B cell (primary cell): Measurements from ENCODE around the gene OGT. TPM values are rescaled to one million over a fixed set of nuclear protein-coding genes. Genes with fewer than 3 reads are reported as not detected.

ENCODE experiments used
- ATAC-seq: fragments of 200-7000 bp; cut with Tn5 transposase; one replicate; pipeline ENCODE4 v1.10.0; 2021; ENCODE audit warnings: low read depth, mild to moderate bottlenecking, moderate number of reproducible peaks, moderate library complexity
- CTCF ChIA-PET: fragments of 350-600 bp; sonication (Branson Sonifier 250); formaldehyde crosslinking; loops from one replicate; lab custom pipeline; 2021; ENCODE audit warnings: antibody characterized with exemption, inconsistent platforms; lab: Charles Lee
- POLR2A ChIA-PET: fragments of 350-600 bp; sonication (Branson Sonifier 250); formaldehyde crosslinking; loops from one replicate; lab custom pipeline; 2021; ENCODE audit warnings: antibody characterized with exemption; lab: Charles Lee
- DNase-seq: peaks from one replicate; pipeline ENCODE4 v3.0.0; 2013
- H2AFZ ChIP-seq: 2 replicates; pipeline ENCODE4 v1.6.1; 2012; ENCODE audit warnings: mild to moderate bottlenecking, low read depth, low read length; ENCODE audit not compliant: insufficient read depth, poor library complexity, severe bottlenecking
- H3K27ac ChIP-seq, 2 donors: 1 replicate in 1 of 2; 2 replicates in 1 of 2; pipeline ENCODE4 v1.5.1; 2012 to 2013; ENCODE audit warnings: low read length in 2 of 2, mild to moderate bottlenecking in 2 of 2, moderate library complexity in 1 of 2
- H3K27me3 ChIP-seq, 4 experiments: fragments of 200-600 bp in 1 of 4; sonication (generic) in 1 of 4; replicated peaks in 1 of 4; 1 replicate in 2 of 4; 2 replicates in 2 of 4; pipeline versions ENCODE4 v1.6.1 to v1.7.0; 2013 to 2016; ENCODE audit warnings: low read length in 3 of 4, mild to moderate bottlenecking in 2 of 4, mixed read lengths in 1 of 4, moderate library complexity in 1 of 4; ENCODE audit not compliant: insufficient read depth in 4 of 4, control insufficient read depth in 3 of 4; ENCODE audit errors: control extremely low read depth in 1 of 4
- H3K36me3 ChIP-seq, 2 experiments: replicated peaks in 1 of 2; 1 replicate in 1 of 2; 2 replicates in 1 of 2; pipeline versions ENCODE4 v1.6.1 to v1.7.1; 2013; ENCODE audit warnings: low read length in 1 of 2; ENCODE audit not compliant: insufficient read depth in 2 of 2, control insufficient read depth in 1 of 2; ENCODE audit errors: control extremely low read depth in 1 of 2, extremely low read depth in 1 of 2
- H3K4me1 ChIP-seq, 2 donors: fragments of 200-600 bp in 1 of 2; sonication (generic) in 1 of 2; 1 replicate in 1 of 2; 2 replicates in 1 of 2; pipeline versions ENCODE4 v1.5.1 to v1.6.1; 2013 to 2017; ENCODE audit warnings: low read length in 2 of 2; ENCODE audit not compliant: control insufficient read depth in 2 of 2, insufficient read depth in 2 of 2
- H3K4me2 ChIP-seq: replicated peaks from 2 replicates; pipeline ENCODE3; 2012; ENCODE audit warnings: mild to moderate bottlenecking, low read depth, low read length; ENCODE audit not compliant: poor library complexity, severe bottlenecking
- H3K4me3 ChIP-seq, 5 experiments: fragments of 200-600 bp in 1 of 5; sonication (generic) in 1 of 5; 1 replicate in 3 of 5; 2 replicates in 2 of 5; pipeline versions ENCODE4 v1.5.1 to v1.7.0; 2011 to 2016; ENCODE audit warnings: low read length in 4 of 5, mild to moderate bottlenecking in 4 of 5, low read depth in 2 of 5, control low read depth in 1 of 5, moderate library complexity in 1 of 5; ENCODE audit not compliant: insufficient read depth in 1 of 5; ENCODE audit errors: control extremely low read depth in 1 of 5, extremely low read depth in 1 of 5
- H3K79me2 ChIP-seq: fragments of 200-600 bp; sonication (generic); one replicate; pipeline ENCODE4 v1.6.0; 2016; ENCODE audit warnings: low read length; ENCODE audit not compliant: control insufficient read depth, insufficient read depth
- H3K9ac ChIP-seq: fragments of 200-600 bp; sonication (generic); 2 replicates; pipeline ENCODE4 v1.6.1; 2017; ENCODE audit warnings: mild to moderate bottlenecking, low read length, moderate library complexity
- H3K9me3 ChIP-seq, 3 donors: one replicate each; pipeline versions ENCODE4 v1.6.1 to v1.7.1; 2013; ENCODE audit warnings: low read length in 2 of 3; ENCODE audit not compliant: control insufficient read depth in 2 of 3, insufficient read depth in 1 of 3; ENCODE audit errors: control extremely low read depth in 1 of 3
- H4K20me1 ChIP-seq: 2 replicates; pipeline ENCODE4 v1.6.0; 2012; ENCODE audit warnings: mild to moderate bottlenecking, low read length; ENCODE audit not compliant: insufficient read depth, control insufficient read depth, poor library complexity, severe bottlenecking
- H3K27ac Mint-ChIP-seq: one replicate; pipeline ENCODE4 v1.8.0; 2021; ENCODE audit warnings: mixed read lengths
- H3K27me3 Mint-ChIP-seq: one replicate; pipeline ENCODE4 v1.8.0; 2021; ENCODE audit warnings: mixed read lengths
- H3K4me1 Mint-ChIP-seq: one replicate; pipeline ENCODE4 v1.8.0; 2021; ENCODE audit warnings: mixed read lengths
- H3K4me3 Mint-ChIP-seq: one replicate; pipeline ENCODE4 v1.8.0; 2021; ENCODE audit warnings: mixed read lengths
- H3K9me3 Mint-ChIP-seq: one replicate; pipeline ENCODE4 v1.8.0; 2022; ENCODE audit warnings: mixed read lengths; ENCODE audit not compliant: insufficient read depth
- EZH2 ChIP-seq: IDR thresholded peaks from 2 replicates; pipeline ENCODE4 v1.6.1; 2012; ENCODE audit warnings: borderline replicate concordance, low read depth, mild to moderate bottlenecking, moderate library complexity, low read length; ENCODE audit not compliant: insufficient read depth, poor library complexity, severe bottlenecking
- WGBS: methylation state at CpG from one replicate; pipeline ENCODE4 v1.1.5; 2013; ENCODE audit warnings: missing lambda C conversion rate; ENCODE audit not compliant: insufficient coverage; 5-methylcytosine and 5-hydroxymethylcytosine counted together
- intact Hi-C: fragments of 100-400 bp; cut with micrococcal nuclease; formaldehyde crosslinking; loops from one replicate; pipeline ENCODE4 v1.10.0; 2022
- polyA plus RNA-seq: library from polyadenylated mRNA; depleted of rRNA; stranded (reverse); fragments of >200 nt; gene quantifications from 2 replicates; pipeline ENCODE4 v1.2.3, GENCODE V29; 2012
- total RNA-seq, 2 donors: library from RNA; stranded (reverse); fragments of 120-200 nt in 1 of 2; gene quantifications; 1 replicate in 1 of 2; 2 replicates in 1 of 2; pipeline versions ENCODE4 v1.2.3 to v1.2.4, GENCODE V29; 2013 to 2022
- TF ChIP-seq, protein P1 (sequence below): fragments of 200-600 bp; IDR thresholded peaks from one replicate; pipeline ENCODE4 v1.8.0; 2022; ENCODE audit warnings: antibody characterized with exemption, mild to moderate bottlenecking

The OGT gene
- total and polyA plus RNA-seq, 2 donors (not counting 1 experiment from before 2014, with no cell fraction given): 235 to 307 TPM

- Histone ChIP-seq H3K4me3 (no peak within 1 kb of the TSS), H3K27ac (no peak within 1 kb of the TSS), H2AFZ (no peak within 1 kb of the TSS), H3K79me2 (no peaks in the 10 kb centered on the region), H3K36me3 (peaks cover 1 to 21% of the 10 kb centered on the region in 2 experiments), H4K20me1 (peaks cover 10% of the 10 kb centered on the region), H3K4me1 (no peaks in the 10 kb centered on the region), H3K4me2 (no peak within 1 kb of the TSS), H3K9ac (no peak within 1 kb of the TSS), H3K9me3 (peaks cover 0 to 2% (median 0%) of the 10 kb centered on the region in 3 donors), H3K27me3 (no peaks in the 10 kb centered on the region)
- DNase-seq (no peak), ATAC-seq (no peak)
- ChIA-PET CTCF (no interaction called here), POLR2A (no interaction called here)
- intact Hi-C loops: no loop called here
- Mint-ChIP-seq H3K9me3 (no peaks in the 10 kb centered on the region), H3K27ac (no peak within 1 kb of the TSS), H3K27me3 (no peaks in the 10 kb centered on the region), H3K4me1 (no peaks in the 10 kb centered on the region), H3K4me3 (no peak within 1 kb of the TSS)
- WGBS: 96% methylated on average over 24 of the region's 48 CpGs
- TF ChIP-seq, protein P1, sequence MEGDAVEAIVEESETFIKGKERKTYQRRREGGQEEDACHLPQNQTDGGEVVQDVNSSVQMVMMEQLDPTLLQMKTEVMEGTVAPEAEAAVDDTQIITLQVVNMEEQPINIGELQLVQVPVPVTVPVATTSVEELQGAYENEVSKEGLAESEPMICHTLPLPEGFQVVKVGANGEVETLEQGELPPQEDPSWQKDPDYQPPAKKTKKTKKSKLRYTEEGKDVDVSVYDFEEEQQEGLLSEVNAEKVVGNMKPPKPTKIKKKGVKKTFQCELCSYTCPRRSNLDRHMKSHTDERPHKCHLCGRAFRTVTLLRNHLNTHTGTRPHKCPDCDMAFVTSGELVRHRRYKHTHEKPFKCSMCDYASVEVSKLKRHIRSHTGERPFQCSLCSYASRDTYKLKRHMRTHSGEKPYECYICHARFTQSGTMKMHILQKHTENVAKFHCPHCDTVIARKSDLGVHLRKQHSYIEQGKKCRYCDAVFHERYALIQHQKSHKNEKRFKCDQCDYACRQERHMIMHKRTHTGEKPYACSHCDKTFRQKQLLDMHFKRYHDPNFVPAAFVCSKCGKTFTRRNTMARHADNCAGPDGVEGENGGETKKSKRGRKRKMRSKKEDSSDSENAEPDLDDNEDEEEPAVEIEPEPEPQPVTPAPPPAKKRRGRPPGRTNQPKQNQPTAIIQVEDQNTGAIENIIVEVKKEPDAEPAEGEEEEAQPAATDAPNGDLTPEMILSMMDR: no peak
- TF ChIP-seq EZH2: no peak
Observed at GRCh38 chrX:71578253-71579135, 45.6 kb downstream of the OGT start, which contains the start of gene GCNA. Gene GCNA (plus strand): TSS chrX:71578437. CDS start chrX:71580822, 2,385 bp downstream.
